Right ventricle myocardium superior (tissue), 1 donor: ENCODE measurements around the gene VANGL2. TPM values are rescaled to one million over a fixed set of nuclear protein-coding genes. Genes with fewer than 3 reads are reported as not detected.

ENCODE experiments used
- ATAC-seq: fragments of 200-7000 bp; cut with Tn5 transposase; one replicate; pipeline ENCODE4 v1.9.1; 2020; ENCODE audit warnings: mild to moderate bottlenecking; ENCODE audit not compliant: poor library complexity
- DNase-seq: peaks from one replicate; pipeline ENCODE4 v3.0.0-alpha.2; 2020
- intact Hi-C: fragments of 100-400 bp; cut with DNase I; formaldehyde crosslinking; loops from one replicate; pipeline ENCODE4 v1.11.2; 2022
- long read RNA-seq: library from polyadenylated mRNA; unstranded; transcript quantifications from one replicate; pipeline ENCODE4 v2.0.0, GENCODE V29; 2021
- total RNA-seq: library from RNA; stranded (reverse); fragmentation: NEBNext Ultra II Directional; extraction: Animal tissue kit (Norgen Biotek cat#: 25700); gene quantifications from one replicate; pipeline ENCODE4 v1.2.1, GENCODE V29; 2021
- donor health status: DM: no; HTN: yes; CAD: no; lungs with severe emphysema.

VANGL2 gene
- 1.9 TPM for total RNA-seq
- long read RNA-seq, full-length matches to known transcripts, result 1 of 3 reads
- long read RNA-seq, partial matches to known transcripts, result 0 of 3 reads
- long read RNA-seq, other reads (novel, unspliced or antisense), result 2 of 3 reads

- intact Hi-C loops, result no loop called here
- ATAC-seq (peak; percentile 89), DNase-seq (peak; percentile 85)
These were observed at the start of gene VANGL2 for GRCh38 chr1:160400223-160400645. TSS of gene VANGL2 (plus strand) at chr1:160400564. CDS start at chr1:160415838, 15,274 bp downstream.

- DNase-seq (no peak), ATAC-seq (peak; percentile 86)
- intact Hi-C loops, result no loop called here
These were observed 48.7 kb upstream of the VANGL2 start for GRCh38 chr1:160351629-160352028.

- ATAC-seq (no peak), DNase-seq (no peak)
- intact Hi-C loops, result no loop called here
These were observed 47.8 kb upstream of the VANGL2 start for GRCh38 chr1:160352555-160352954.

GRCh38 chr1:160353223-160353622 is 47.1 kb upstream of the VANGL2 start:
- DNase-seq, result no peak
- ATAC-seq, result no peak
- intact Hi-C loops, result no loop called here

- no peak for DNase-seq
These were observed 45.9 kb upstream of the VANGL2 start for GRCh38 chr1:160354388-160354985.

GRCh38 chr1:160357286-160358002 is 42.9 kb upstream of the VANGL2 start:
- ATAC-seq (no peak), DNase-seq (no peak)
- intact Hi-C loops, result no loop called here

More at GRCh38 chr1:160354388-160354985, 45.9 kb upstream of the VANGL2 start:
- no peak for ATAC-seq
- intact Hi-C loops, result no loop called here

- intact Hi-C loops, result no loop called here
- ATAC-seq, result no peak
- no peak for DNase-seq
These were observed 42.3 kb upstream of the VANGL2 start for GRCh38 chr1:160358073-160358472.

GRCh38 chr1:160359559-160360226 is 40.7 kb upstream of the VANGL2 start:
- DNase-seq, result no peak
- intact Hi-C loops, result no loop called here
- ATAC-seq, result no peak

- no peak for ATAC-seq
- no peak for DNase-seq
- intact Hi-C loops, result no loop called here
These were observed 40.1 kb upstream of the VANGL2 start for GRCh38 chr1:160360227-160360695.

GRCh38 chr1:160361199-160361598 is 39.2 kb upstream of the VANGL2 start:
- DNase-seq (no peak), ATAC-seq (no peak)
- intact Hi-C loops, result no loop called here

- intact Hi-C loops, result no loop called here
- DNase-seq (no peak), ATAC-seq (no peak)
These were observed 38.6 kb upstream of the VANGL2 start for GRCh38 chr1:160361814-160362167.

- DNase-seq (no peak), ATAC-seq (no peak)
- intact Hi-C loops, result no loop called here
These were observed 38.0 kb upstream of the VANGL2 start for GRCh38 chr1:160362168-160362957.

- ATAC-seq (no peak), DNase-seq (no peak)
- intact Hi-C loops, result no loop called here
These were observed 37.4 kb upstream of the VANGL2 start for GRCh38 chr1:160363010-160363409.

- intact Hi-C loops, result no loop called here
- ATAC-seq (no peak), DNase-seq (no peak)
These were observed 36.2 kb upstream of the VANGL2 start for GRCh38 chr1:160363951-160364735.

GRCh38 chr1:160365325-160365724 is 35.0 kb upstream of the VANGL2 start:
- intact Hi-C loops, result no loop called here
- DNase-seq, result no peak
- ATAC-seq, result no peak

GRCh38 chr1:160366731-160367515 is 33.4 kb upstream of the VANGL2 start, which contains the start of gene NHLH1:
TSS of gene NHLH1 (plus strand) at chr1:160367071. CDS start at chr1:160370732, 3,661 bp downstream.
- intact Hi-C loops, result no loop called here
- DNase-seq (no peak), ATAC-seq (no peak)

- ATAC-seq, result no peak
- DNase-seq, result no peak
- intact Hi-C loops, result no loop called here
These were observed 32.9 kb upstream of the VANGL2 start for GRCh38 chr1:160367516-160367900.
